SK-N-SH (cell line): ENCODE data around the gene STK32C.

Experiments used
- MEF2A ChIP-seq: IDR thresholded peaks from 2 replicates; pipeline ENCODE4 v1.4.0; 2012; ENCODE audit warnings: low read depth, borderline replicate concordance
- POLR2AphosphoS5 ChIP-seq: IDR thresholded peaks from 2 replicates; pipeline ENCODE4 v1.6.1; 2012; ENCODE audit warnings: low read depth, low read length
- RAD21 ChIP-seq: IDR thresholded peaks from 2 replicates; pipeline ENCODE4 v1.6.1; 2012; ENCODE audit warnings: mild to moderate bottlenecking, low read length
- TAF1 ChIP-seq: IDR thresholded peaks from 2 replicates; pipeline ENCODE4 v1.6.1; 2012; ENCODE audit warnings: low read depth, mild to moderate bottlenecking, low read length, moderate library complexity, borderline replicate concordance
- TF ChIP-seq, protein P1 (sequence below): fragments of 200-600 bp; sonication (generic); IDR thresholded peaks from 2 replicates; pipeline ENCODE4 v1.6.1; 2017; ENCODE audit warnings: antibody characterized with exemption, mild to moderate bottlenecking, moderate library complexity
- TF ChIP-seq, protein P2 (sequence below): IDR thresholded peaks from 2 replicates; pipeline ENCODE4 v1.4.0; 2012; ENCODE audit warnings: low read depth, borderline replicate concordance

DNA sequence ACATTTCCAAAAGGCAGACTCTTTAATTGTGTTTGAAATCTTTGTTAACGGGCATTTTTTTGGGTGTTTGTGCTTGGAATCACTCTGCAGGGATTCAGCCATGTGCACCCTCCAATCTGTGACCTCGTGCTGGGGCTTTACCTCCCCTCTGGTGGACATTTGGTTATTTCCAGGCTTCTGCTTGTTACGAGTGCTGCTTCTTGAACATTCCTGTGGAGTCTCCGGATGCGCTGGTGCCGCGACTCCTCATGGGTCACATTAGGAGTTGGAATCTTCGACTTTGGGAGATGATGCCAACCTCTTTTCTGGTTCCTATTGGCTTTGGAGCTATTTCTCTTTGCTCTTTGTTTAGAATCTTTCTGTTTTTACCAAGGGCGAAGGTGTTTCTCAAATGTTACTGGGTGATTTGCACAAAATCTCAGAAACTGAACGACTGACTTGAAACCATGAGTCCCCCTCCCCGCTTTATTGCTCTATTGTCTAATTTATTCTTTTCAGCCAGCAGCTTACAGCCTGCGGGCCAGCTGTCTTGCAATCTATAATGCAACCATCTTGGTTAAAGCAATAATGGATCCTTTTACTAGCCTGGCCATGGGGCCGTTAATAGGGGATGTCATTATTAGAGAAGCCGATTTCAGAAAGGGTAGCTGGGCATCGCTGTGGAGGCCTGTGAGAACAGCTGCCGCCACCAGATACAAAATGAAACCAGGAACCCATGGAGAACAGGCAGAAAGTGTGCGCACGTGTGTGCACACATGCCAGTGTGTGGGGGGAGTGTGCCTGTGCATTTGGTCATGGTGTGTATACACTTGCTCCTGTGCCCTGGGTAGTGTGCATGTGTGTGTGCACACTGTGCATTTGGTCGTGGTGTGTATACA is 130.9 kb downstream of the STK32C start:
- TF ChIP-seq POLR2AphosphoS5 (no peak), MEF2A (no peak), RAD21 (no peak), TAF1 (no peak)
- TF ChIP-seq, protein P1, sequence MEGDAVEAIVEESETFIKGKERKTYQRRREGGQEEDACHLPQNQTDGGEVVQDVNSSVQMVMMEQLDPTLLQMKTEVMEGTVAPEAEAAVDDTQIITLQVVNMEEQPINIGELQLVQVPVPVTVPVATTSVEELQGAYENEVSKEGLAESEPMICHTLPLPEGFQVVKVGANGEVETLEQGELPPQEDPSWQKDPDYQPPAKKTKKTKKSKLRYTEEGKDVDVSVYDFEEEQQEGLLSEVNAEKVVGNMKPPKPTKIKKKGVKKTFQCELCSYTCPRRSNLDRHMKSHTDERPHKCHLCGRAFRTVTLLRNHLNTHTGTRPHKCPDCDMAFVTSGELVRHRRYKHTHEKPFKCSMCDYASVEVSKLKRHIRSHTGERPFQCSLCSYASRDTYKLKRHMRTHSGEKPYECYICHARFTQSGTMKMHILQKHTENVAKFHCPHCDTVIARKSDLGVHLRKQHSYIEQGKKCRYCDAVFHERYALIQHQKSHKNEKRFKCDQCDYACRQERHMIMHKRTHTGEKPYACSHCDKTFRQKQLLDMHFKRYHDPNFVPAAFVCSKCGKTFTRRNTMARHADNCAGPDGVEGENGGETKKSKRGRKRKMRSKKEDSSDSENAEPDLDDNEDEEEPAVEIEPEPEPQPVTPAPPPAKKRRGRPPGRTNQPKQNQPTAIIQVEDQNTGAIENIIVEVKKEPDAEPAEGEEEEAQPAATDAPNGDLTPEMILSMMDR, result no peak
- TF ChIP-seq, protein P2, sequence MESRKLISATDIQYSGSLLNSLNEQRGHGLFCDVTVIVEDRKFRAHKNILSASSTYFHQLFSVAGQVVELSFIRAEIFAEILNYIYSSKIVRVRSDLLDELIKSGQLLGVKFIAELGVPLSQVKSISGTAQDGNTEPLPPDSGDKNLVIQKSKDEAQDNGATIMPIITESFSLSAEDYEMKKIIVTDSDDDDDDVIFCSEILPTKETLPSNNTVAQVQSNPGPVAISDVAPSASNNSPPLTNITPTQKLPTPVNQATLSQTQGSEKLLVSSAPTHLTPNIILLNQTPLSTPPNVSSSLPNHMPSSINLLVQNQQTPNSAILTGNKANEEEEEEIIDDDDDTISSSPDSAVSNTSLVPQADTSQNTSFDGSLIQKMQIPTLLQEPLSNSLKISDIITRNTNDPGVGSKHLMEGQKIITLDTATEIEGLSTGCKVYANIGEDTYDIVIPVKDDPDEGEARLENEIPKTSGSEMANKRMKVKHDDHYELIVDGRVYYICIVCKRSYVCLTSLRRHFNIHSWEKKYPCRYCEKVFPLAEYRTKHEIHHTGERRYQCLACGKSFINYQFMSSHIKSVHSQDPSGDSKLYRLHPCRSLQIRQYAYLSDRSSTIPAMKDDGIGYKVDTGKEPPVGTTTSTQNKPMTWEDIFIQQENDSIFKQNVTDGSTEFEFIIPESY, result no peak
